Neural progenitor cell (in vitro differentiated cells): ENCODE measurements around the gene PDE6A. TPM values are rescaled to one million over a fixed set of nuclear protein-coding genes. Genes with fewer than 3 reads are reported as not detected.
"Not testable (repeated sequence)": the region's sequence is repeated elsewhere in the genome, so short reads cannot be mapped to it uniquely, and the experiment has no call there.

Experiments used
- DNase-seq: peaks from one replicate; pipeline ENCODE4 v3.0.0-alpha.2; 2016; ENCODE audit warnings: low spot score
- H2AFZ ChIP-seq: fragments of 200-600 bp; sonication (generic); replicated peaks from 2 replicates; pipeline ENCODE4 v1.6.1; 2016; ENCODE audit warnings: antibody characterized with exemption
- H3F3A ChIP-seq: fragments of 200-600 bp; sonication (generic); 2 replicates; pipeline ENCODE4 v1.6.1; 2016; ENCODE audit warnings: antibody characterized with exemption, low read depth
- H3K27ac ChIP-seq: fragments of 200-600 bp; sonication (generic); 2 replicates; pipeline ENCODE4 v1.5.1; 2016; ENCODE audit warnings: mild to moderate bottlenecking
- H3K27me3 ChIP-seq: fragments of 200-600 bp; sonication (generic); 2 replicates; pipeline ENCODE4 v1.6.1; 2016; ENCODE audit warnings: mild to moderate bottlenecking, moderate library complexity
- H3K36me3 ChIP-seq: fragments of 200-600 bp; sonication (generic); 2 replicates; pipeline ENCODE4 v1.5.1; 2016
- H3K4me1 ChIP-seq: fragments of 200-600 bp; sonication (generic); 2 replicates; pipeline ENCODE4 v1.6.1; 2016; ENCODE audit warnings: mixed run types
- H3K4me2 ChIP-seq: fragments of 200-600 bp; sonication (generic); 2 replicates; pipeline ENCODE4 v1.6.1; 2016
- H3K4me3 ChIP-seq: fragments of 200-600 bp; sonication (generic); 2 replicates; pipeline ENCODE4 v1.5.1; 2016
- H3K79me2 ChIP-seq: fragments of 200-600 bp; sonication (generic); 2 replicates; pipeline ENCODE4 v1.6.1; 2016; ENCODE audit warnings: low read depth
- H3K9ac ChIP-seq: fragments of 200-600 bp; sonication (generic); 2 replicates; pipeline ENCODE4 v1.6.1; 2016
- H3K9me3 ChIP-seq: fragments of 200-600 bp; sonication (generic); 2 replicates; pipeline ENCODE4 v1.5.1; 2016; ENCODE audit warnings: low read depth
- H4K20me1 ChIP-seq: fragments of 200-600 bp; sonication (generic); 2 replicates; pipeline ENCODE4 v1.6.1; 2016; ENCODE audit warnings: low read depth
- H3K27ac Mint-ChIP-seq: 3 replicates; pipeline ENCODE4 v1.8.0; 2021; ENCODE audit warnings: mixed read lengths
- H3K27me3 Mint-ChIP-seq: 2 replicates; pipeline ENCODE4 v1.8.0; 2022; ENCODE audit warnings: low read depth, mild to moderate bottlenecking, inconsistent platforms, moderate library complexity, mixed read lengths; ENCODE audit not compliant: insufficient read depth
- H3K36me3 Mint-ChIP-seq: 3 replicates; pipeline ENCODE4 v1.8.0; 2021; ENCODE audit warnings: mixed read lengths
- H3K4me1 Mint-ChIP-seq: 3 replicates; pipeline ENCODE4 v1.8.0; 2021; ENCODE audit warnings: mixed read lengths
- H3K4me3 Mint-ChIP-seq: 3 replicates; pipeline ENCODE4 v1.8.0; 2021; ENCODE audit warnings: mild to moderate bottlenecking, moderate library complexity, mixed read lengths
- H3K9me3 Mint-ChIP-seq: 3 replicates; pipeline ENCODE4 v1.8.0; 2020; ENCODE audit warnings: mixed read lengths
- EZH2 ChIP-seq: fragments of 200-600 bp; sonication (generic); IDR thresholded peaks from 2 replicates; pipeline ENCODE4 v1.6.1; 2017; ENCODE audit warnings: antibody characterized with exemption, mild to moderate bottlenecking, moderate library complexity
- EZH2phosphoT487 ChIP-seq: fragments of 200-600 bp; sonication (generic); IDR thresholded peaks from 2 replicates; pipeline ENCODE4 v1.6.1; 2017; ENCODE audit warnings: antibody characterized with exemption
- total RNA-seq: library from RNA; depleted of rRNA; stranded (reverse); fragments of >200 nt; gene quantifications from 2 replicates; pipeline ENCODE4 v1.2.3, GENCODE V29; 2015; ENCODE audit warnings: low replicate concordance
- TF ChIP-seq, protein P1 (sequence below): fragments of 200-600 bp; sonication (generic); IDR thresholded peaks from 2 replicates; pipeline ENCODE4 v1.5.1; 2017; ENCODE audit warnings: antibody characterized with exemption, mild to moderate bottlenecking

Gene PDE6A
- total RNA-seq, 1 donor from 2014 or later: not detected

DNA sequence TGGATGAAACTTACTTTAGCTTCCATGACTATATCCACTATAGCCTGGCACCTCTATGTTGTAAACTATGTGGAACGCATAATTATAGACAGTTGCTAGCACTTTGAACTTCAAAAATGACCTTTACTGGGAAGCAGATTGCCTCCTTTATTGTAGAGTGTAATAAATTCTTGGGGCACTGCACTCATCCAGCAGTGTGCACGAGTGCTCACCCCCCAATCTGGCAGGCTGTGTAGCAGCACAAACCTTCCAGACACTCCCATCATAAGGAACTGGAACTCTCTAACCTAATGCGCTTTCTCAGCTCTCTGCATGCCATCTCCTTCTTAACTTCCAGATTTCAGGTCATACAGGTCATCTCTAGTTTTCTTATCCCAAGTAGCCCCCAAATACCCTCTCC lies 1.5 kb upstream of the PDE6A start:
- Mint-ChIP-seq H3K4me3 (no peak overlapping the region), H3K4me1 (peaks cover 4% of the 10 kb centered on the region), H3K36me3 (no peaks in the 10 kb centered on the region), H3K27ac (no peak overlapping the region), H3K27me3 (peaks cover 2% of the 10 kb centered on the region), H3K9me3 (no peaks in the 10 kb centered on the region)
- no peaks in the 10 kb centered on the region for H3K4me1 ChIP-seq
- H4K20me1 ChIP-seq: no peaks in the 10 kb centered on the region
- TF ChIP-seq, protein P1, sequence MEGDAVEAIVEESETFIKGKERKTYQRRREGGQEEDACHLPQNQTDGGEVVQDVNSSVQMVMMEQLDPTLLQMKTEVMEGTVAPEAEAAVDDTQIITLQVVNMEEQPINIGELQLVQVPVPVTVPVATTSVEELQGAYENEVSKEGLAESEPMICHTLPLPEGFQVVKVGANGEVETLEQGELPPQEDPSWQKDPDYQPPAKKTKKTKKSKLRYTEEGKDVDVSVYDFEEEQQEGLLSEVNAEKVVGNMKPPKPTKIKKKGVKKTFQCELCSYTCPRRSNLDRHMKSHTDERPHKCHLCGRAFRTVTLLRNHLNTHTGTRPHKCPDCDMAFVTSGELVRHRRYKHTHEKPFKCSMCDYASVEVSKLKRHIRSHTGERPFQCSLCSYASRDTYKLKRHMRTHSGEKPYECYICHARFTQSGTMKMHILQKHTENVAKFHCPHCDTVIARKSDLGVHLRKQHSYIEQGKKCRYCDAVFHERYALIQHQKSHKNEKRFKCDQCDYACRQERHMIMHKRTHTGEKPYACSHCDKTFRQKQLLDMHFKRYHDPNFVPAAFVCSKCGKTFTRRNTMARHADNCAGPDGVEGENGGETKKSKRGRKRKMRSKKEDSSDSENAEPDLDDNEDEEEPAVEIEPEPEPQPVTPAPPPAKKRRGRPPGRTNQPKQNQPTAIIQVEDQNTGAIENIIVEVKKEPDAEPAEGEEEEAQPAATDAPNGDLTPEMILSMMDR: no peak
- TF ChIP-seq EZH2phosphoT487 (no peak), EZH2 (no peak)
- H3K9ac ChIP-seq: no peak overlapping the region
- no peak overlapping the region for H3K4me3 ChIP-seq
- H3K27me3 ChIP-seq: no peaks in the 10 kb centered on the region
- no peak for DNase-seq
- no peaks in the 10 kb centered on the region for H3K9me3 ChIP-seq
- no peaks in the 10 kb centered on the region for H3K36me3 ChIP-seq
- H2AFZ ChIP-seq: no peak overlapping the region
- H3F3A ChIP-seq: no peaks in the 10 kb centered on the region
- H3K27ac ChIP-seq: no peak overlapping the region
- no peaks in the 10 kb centered on the region for H3K79me2 ChIP-seq
- H3K4me2 ChIP-seq: no peak overlapping the region

GRCh38 chr5:149943177-149943949 lies 1.2 kb downstream of the PDE6A start:
- not testable (repeated sequence) for H3K4me1 Mint-ChIP-seq, H3K27me3 Mint-ChIP-seq, H3K27ac ChIP-seq, H3K4me2 ChIP-seq, H3K4me1 ChIP-seq, H3K9ac ChIP-seq, H3K36me3 ChIP-seq, H4K20me1 ChIP-seq, H3K9me3 ChIP-seq, H3F3A ChIP-seq, H3K36me3 Mint-ChIP-seq, H3K9me3 Mint-ChIP-seq, H3K79me2 ChIP-seq, DNase-seq, H3K27ac Mint-ChIP-seq, H3K27me3 ChIP-seq, H3K4me3 Mint-ChIP-seq, H3K4me3 ChIP-seq
- peak overlapping the region; percentile 2 for H2AFZ ChIP-seq

DNA sequence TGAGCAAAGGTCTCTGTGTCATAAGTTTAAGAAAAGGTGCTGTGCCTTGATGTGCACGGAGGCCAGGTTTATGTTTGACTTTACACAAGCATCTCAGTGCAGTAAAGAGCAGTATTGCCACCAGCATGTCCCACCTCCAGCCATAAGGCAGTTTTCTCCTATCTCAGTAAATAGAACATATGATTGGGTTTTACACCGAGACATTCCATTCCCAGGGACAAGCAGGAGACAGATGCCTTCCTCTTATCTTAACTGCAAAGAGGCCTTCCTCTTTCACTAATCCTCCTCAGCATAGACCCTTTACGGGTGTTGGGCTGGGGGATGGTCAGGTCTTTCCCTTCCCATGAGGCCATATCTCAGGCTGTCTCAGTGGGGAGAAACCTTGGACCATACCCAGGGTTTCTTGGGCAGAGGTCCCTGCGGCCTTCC lies 1.8 kb downstream of the PDE6A start:
- H3K4me2 ChIP-seq, H3K4me1 Mint-ChIP-seq, H3K27ac Mint-ChIP-seq, H3K4me3 ChIP-seq, H3K4me3 Mint-ChIP-seq, DNase-seq, H3K27me3 Mint-ChIP-seq, H3K36me3 Mint-ChIP-seq, H3K4me1 ChIP-seq, H3K9me3 ChIP-seq, H4K20me1 ChIP-seq, H3K27me3 ChIP-seq, H3K27ac ChIP-seq, H3K36me3 ChIP-seq, H3K79me2 ChIP-seq, H3K9me3 Mint-ChIP-seq, H3K9ac ChIP-seq, H3F3A ChIP-seq: not testable (repeated sequence)
- peak overlapping the region; percentile 2 for H2AFZ ChIP-seq

DNA sequence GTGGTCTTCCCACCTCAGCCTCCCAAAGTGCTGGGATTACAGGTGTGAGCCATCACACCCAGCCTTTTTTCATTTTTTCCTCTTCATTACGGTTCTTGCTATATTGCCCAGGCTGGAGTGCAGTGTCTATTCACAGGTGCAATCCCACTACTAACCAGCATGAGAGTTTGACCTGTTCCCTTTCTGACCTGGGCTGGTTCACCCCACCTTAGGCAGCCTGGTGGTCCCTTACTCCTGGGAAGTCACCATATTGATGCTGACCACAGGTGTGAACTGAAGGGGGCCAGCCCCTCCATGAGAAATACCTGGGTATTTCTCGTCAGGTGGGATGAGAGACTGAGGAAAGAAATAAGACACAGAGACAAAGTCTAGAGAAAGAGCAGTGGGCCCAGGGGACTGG lies 2.4 kb downstream of the PDE6A start:
- no peaks in the 10 kb centered on the region for H3F3A ChIP-seq
- H3K4me3 ChIP-seq: no peak overlapping the region
- no peak overlapping the region for H2AFZ ChIP-seq
- H3K4me2 ChIP-seq: no peak overlapping the region
- H3K4me1 ChIP-seq: no peaks in the 10 kb centered on the region
- no peaks in the 10 kb centered on the region for H3K9me3 Mint-ChIP-seq
- no peak overlapping the region for H3K27ac ChIP-seq
- H3K4me1 Mint-ChIP-seq: peaks cover 6% of the 10 kb centered on the region
- peak overlapping the region; percentile 65 for H3K27ac Mint-ChIP-seq
- DNase-seq: no peak
- no peaks in the 10 kb centered on the region for H3K9me3 ChIP-seq
- H3K27me3 Mint-ChIP-seq: peaks cover 2% of the 10 kb centered on the region
- no peaks in the 10 kb centered on the region for H4K20me1 ChIP-seq
- TF ChIP-seq, protein P1: no peak
- no peak for TF ChIP-seq EZH2
- no peak for TF ChIP-seq EZH2phosphoT487
- no peaks in the 10 kb centered on the region for H3K27me3 ChIP-seq
- H3K4me3 Mint-ChIP-seq: no peak overlapping the region
- no peak overlapping the region for H3K9ac ChIP-seq
- no peaks in the 10 kb centered on the region for H3K36me3 Mint-ChIP-seq
- no peaks in the 10 kb centered on the region for H3K36me3 ChIP-seq
- H3K79me2 ChIP-seq: no peaks in the 10 kb centered on the region
